HEK293 (cell line): ENCODE results near the gene MOCS3.

Experiments
- CTCF ChIA-PET: fragments of 350-600 bp; formaldehyde crosslinking; extraction: SDS; loops from one replicate; lab custom pipeline; 2021; ENCODE audit warnings: antibody characterized with exemption; lab: Yijun Ruan, JAX
- POLR2A ChIA-PET: fragments of 300-600 bp; formaldehyde crosslinking; extraction: SDS; loops from one replicate; lab custom pipeline; 2020; ENCODE audit warnings: antibody characterized with exemption, inconsistent platforms; lab: Yijun Ruan, JAX
- H3K27ac ChIP-seq: fragments of 200-500 bp; sonication (Bioruptor generic); 2 replicates; pipeline ENCODE4 v1.5.1; 2014; ENCODE audit warnings: low read depth, low read length, control low read depth, inconsistent platforms; ENCODE audit errors: extremely low read depth
- H3K36me3 ChIP-seq, 2 experiments: fragments of 200-500 bp in 1 of 2; sonication (Bioruptor generic) in 1 of 2; 1 replicate in 1 of 2; 2 replicates in 1 of 2; pipeline ENCODE4 v1.5.1; 2014 to 2017; ENCODE audit warnings: inconsistent platforms in 2 of 2, low read length in 2 of 2; ENCODE audit not compliant: control insufficient read depth in 2 of 2, insufficient read depth in 1 of 2
- H3K4me1 ChIP-seq: fragments of 200-500 bp; sonication (Bioruptor generic); 2 replicates; pipeline ENCODE4 v1.5.1; 2014; ENCODE audit warnings: mild to moderate bottlenecking, low read length, inconsistent platforms; ENCODE audit not compliant: control insufficient read depth, insufficient read depth
- H3K4me3 ChIP-seq: 2 replicates; pipeline ENCODE4 v1.5.1; 2011; ENCODE audit warnings: low read depth, mild to moderate bottlenecking, control low read depth, low read length, moderate library complexity
- H3K9me3 ChIP-seq: fragments of 200-500 bp; sonication (Bioruptor generic); 2 replicates; pipeline ENCODE4 v1.5.1; 2014; ENCODE audit warnings: low read depth, low read length, inconsistent platforms; ENCODE audit not compliant: control insufficient read depth, insufficient read depth
- GLI4 ChIP-seq: fragments of 450-650 bp; formaldehyde crosslinking; IDR thresholded peaks from 2 replicates; pipeline ENCODE4 v1.5.1; 2016; ENCODE audit warnings: missing biosample characterization, missing genetic modification characterization
- GLIS2 ChIP-seq: fragments of 450-650 bp; formaldehyde crosslinking; IDR thresholded peaks from 2 replicates; pipeline ENCODE4 v1.5.1; 2016; ENCODE audit warnings: missing biosample characterization, missing genetic modification characterization
- KLF8 ChIP-seq: fragments of 450-650 bp; formaldehyde crosslinking; IDR thresholded peaks from 2 replicates; pipeline ENCODE4 v1.5.1; 2016; ENCODE audit warnings: missing biosample characterization, missing genetic modification characterization
- KLF9 ChIP-seq: fragments of 450-650 bp; formaldehyde crosslinking; IDR thresholded peaks from 2 replicates; pipeline ENCODE4 v1.5.1; 2016; ENCODE audit warnings: missing biosample characterization, missing genetic modification characterization, low read depth
- MZF1 ChIP-seq: fragments of 450-650 bp; formaldehyde crosslinking; IDR thresholded peaks from 2 replicates; pipeline ENCODE4 v1.5.1; 2017; ENCODE audit warnings: missing biosample characterization, missing genetic modification characterization, borderline replicate concordance
- SP3 ChIP-seq: fragments of 450-650 bp; formaldehyde crosslinking; IDR thresholded peaks from 2 replicates; pipeline ENCODE4 v1.5.1; 2016; ENCODE audit warnings: missing biosample characterization, missing genetic modification characterization
- WT1 ChIP-seq: fragments of 450-650 bp; formaldehyde crosslinking; IDR thresholded peaks from 2 replicates; pipeline ENCODE4 v1.5.1; 2016; ENCODE audit warnings: missing biosample characterization, missing genetic modification characterization
- ZBTB20 ChIP-seq: fragments of 450-650 bp; formaldehyde crosslinking; IDR thresholded peaks from 2 replicates; pipeline ENCODE4 v1.5.1; 2016; ENCODE audit warnings: missing biosample characterization, missing genetic modification characterization
- ZBTB8A ChIP-seq: fragments of 450-650 bp; formaldehyde crosslinking; IDR thresholded peaks from 2 replicates; pipeline ENCODE4 v1.5.1; 2016; ENCODE audit warnings: missing biosample characterization, missing genetic modification characterization
- ZEB2 ChIP-seq: fragments of 450-650 bp; formaldehyde crosslinking; IDR thresholded peaks from 2 replicates; pipeline ENCODE4 v1.5.1; 2016; ENCODE audit warnings: missing biosample characterization, missing genetic modification characterization
- ZNF132 ChIP-seq: fragments of 450-650 bp; formaldehyde crosslinking; IDR thresholded peaks from 2 replicates; pipeline ENCODE4 v1.5.1; 2017; ENCODE audit warnings: missing biosample characterization, missing genetic modification characterization, borderline replicate concordance
- ZNF174 ChIP-seq: fragments of 450-650 bp; formaldehyde crosslinking; IDR thresholded peaks from 2 replicates; pipeline ENCODE4 v1.5.0; 2017; ENCODE audit warnings: missing biosample characterization, mild to moderate bottlenecking, missing genetic modification characterization
- ZNF24 ChIP-seq: fragments of 450-650 bp; formaldehyde crosslinking; IDR thresholded peaks from 2 replicates; pipeline ENCODE4 v1.5.1; 2016; ENCODE audit warnings: missing biosample characterization, missing genetic modification characterization
- ZNF335 ChIP-seq: fragments of 450-650 bp; formaldehyde crosslinking; conservative IDR thresholded peaks from 2 replicates; pipeline ENCODE4 v1.5.1; 2016; ENCODE audit warnings: missing biosample characterization, missing genetic modification characterization
- ZNF341 ChIP-seq: fragments of 450-650 bp; formaldehyde crosslinking; IDR thresholded peaks from 2 replicates; pipeline ENCODE4; 2016; ENCODE audit warnings: low read depth, missing biosample characterization, missing genetic modification characterization
- ZNF366 ChIP-seq: fragments of 450-650 bp; formaldehyde crosslinking; conservative IDR thresholded peaks from 2 replicates; pipeline ENCODE4 v1.5.1; 2016; ENCODE audit warnings: missing biosample characterization, missing genetic modification characterization
- ZNF514 ChIP-seq: fragments of 450-650 bp; formaldehyde crosslinking; IDR thresholded peaks from 2 replicates; pipeline ENCODE4 v1.5.1; 2016; ENCODE audit warnings: missing biosample characterization, missing genetic modification characterization
- ZNF610 ChIP-seq: fragments of 450-650 bp; formaldehyde crosslinking; IDR thresholded peaks from 2 replicates; pipeline ENCODE4 v1.5.1; 2016; ENCODE audit warnings: missing biosample characterization, missing genetic modification characterization, borderline replicate concordance
- ZXDB ChIP-seq: fragments of 450-650 bp; formaldehyde crosslinking; IDR thresholded peaks from 2 replicates; pipeline ENCODE4 v1.5.1; 2016; ENCODE audit warnings: missing biosample characterization, missing genetic modification characterization
- TF ChIP-seq, protein P1 (sequence below): fragments of 450-650 bp; formaldehyde crosslinking; IDR thresholded peaks from 2 replicates; pipeline ENCODE4 v1.5.1; 2016; ENCODE audit warnings: missing biosample characterization, missing genetic modification characterization
- TF ChIP-seq, protein P2 (sequence below): fragments of 450-650 bp; formaldehyde crosslinking; IDR thresholded peaks from 2 replicates; pipeline ENCODE4 v1.5.1; 2016; ENCODE audit warnings: missing biosample characterization, missing genetic modification characterization
- TF ChIP-seq, protein P3 (sequence below): fragments of 450-650 bp; formaldehyde crosslinking; IDR thresholded peaks from 2 replicates; pipeline ENCODE4 v1.5.1; 2017; ENCODE audit warnings: missing biosample characterization, missing genetic modification characterization
- TF ChIP-seq, protein P4 (sequence below): fragments of 450-650 bp; formaldehyde crosslinking; IDR thresholded peaks from 2 replicates; pipeline ENCODE4 v1.5.1; 2016; ENCODE audit warnings: missing biosample characterization, missing genetic modification characterization
- TF ChIP-seq, protein P5 (sequence below): fragments of 450-650 bp; formaldehyde crosslinking; IDR thresholded peaks from 2 replicates; pipeline ENCODE4 v1.5.1; 2017; ENCODE audit warnings: missing biosample characterization, mild to moderate bottlenecking, missing genetic modification characterization, moderate library complexity

The MOCS3 gene

DNA sequence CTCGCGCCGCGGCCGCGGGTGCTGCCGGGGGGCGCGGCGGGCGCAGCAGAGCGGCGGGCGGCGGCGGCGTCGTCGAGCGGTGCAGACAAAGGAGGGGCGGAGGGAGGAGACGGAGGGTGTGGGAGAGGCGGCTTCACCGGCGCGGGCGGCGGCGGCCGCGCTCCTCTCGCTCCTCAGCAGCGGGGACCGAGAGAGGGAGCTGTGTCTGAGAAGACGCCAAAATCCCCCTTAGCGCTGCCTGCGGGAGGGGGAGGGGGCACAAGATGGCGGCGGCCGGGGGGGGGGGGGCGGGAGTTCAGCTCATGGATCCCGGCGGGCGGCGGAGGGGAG, 27.7 kb upstream of the MOCS3 start:
- TF ChIP-seq SP3 (tag by site-specific recombination), result no peak
- 0 out of 2 replicates have a peak, but pooled peaks have one; percentile 10 for TF ChIP-seq KLF8 (tag by site-specific recombination)
- peak overlapping the region; percentile 98 for H3K4me3 ChIP-seq
- H3K4me1 ChIP-seq, result no peaks in the 10 kb centered on the region
- CTCF ChIA-PET, result interaction anchor here (1.1 to 3.1 kb wide), 6 partner anchors 11 to 140 kb away, joined by 4 to 33 read pairs (median 8); partner anchors contain the start of genes BCAS4, DPM1 and MOCS3
- peak overlapping the region; percentile 91 for H3K27ac ChIP-seq
- no peaks in the 10 kb centered on the region for H3K9me3 ChIP-seq
- H3K36me3 ChIP-seq, result peaks cover 27 to 73% of the 10 kb centered on the region in 2 experiments
- POLR2A ChIA-PET, result interaction anchor here (0.6 to 5.9 kb wide), 17 partner anchors 11 to 733 kb away, joined by 3 to 35 read pairs (median 5); partner anchors contain the start of genes BCAS4, DPM1 and MOCS3

DNA sequence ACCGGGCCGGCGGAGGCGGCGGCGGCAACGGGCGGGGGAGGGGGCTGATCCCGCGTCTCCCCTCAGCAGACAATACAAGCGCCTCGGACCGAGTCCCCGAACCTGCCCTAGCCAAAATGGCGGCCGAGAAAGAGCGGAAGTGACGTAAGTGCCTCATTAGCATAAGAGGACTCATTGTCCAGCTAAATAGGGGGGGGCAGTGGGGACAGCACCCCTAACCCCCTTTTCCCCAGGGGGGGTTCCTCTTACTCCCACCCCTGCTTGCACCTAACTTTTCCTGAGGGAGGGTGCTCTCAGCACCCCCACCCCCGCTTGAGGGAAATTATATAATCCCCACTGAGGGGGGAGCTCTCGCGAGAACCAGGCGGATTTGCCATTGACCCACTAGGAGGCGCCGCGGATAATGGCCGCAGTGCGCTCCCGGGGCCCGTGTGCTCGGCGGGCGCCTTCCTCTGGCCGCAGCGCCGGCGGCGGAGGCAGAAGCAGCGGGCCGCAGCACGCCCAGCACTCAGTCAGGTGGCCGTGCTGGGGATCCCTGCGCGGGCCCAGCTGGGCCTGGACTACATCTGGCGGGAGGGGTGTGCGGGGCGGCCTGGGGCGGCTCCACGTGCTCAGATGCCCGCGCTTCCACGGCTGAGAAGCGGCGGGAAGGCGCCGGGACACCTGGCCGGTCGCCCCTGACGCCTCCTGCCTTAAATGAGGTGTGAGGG, 27.2 kb upstream of the MOCS3 start, which contains the start of gene ADNP:
Gene ADNP (minus strand): TSS at position 132 of the 710 bp plus-strand sequence. CDS start 27,441 bp downstream, outside the sequence.
- no peaks in the 10 kb centered on the region for H3K4me1 ChIP-seq
- H3K36me3 ChIP-seq, result peaks cover 32 to 73% of the 10 kb centered on the region in 2 experiments
- CTCF ChIA-PET, result interaction anchor here (0.6 to 2.5 kb wide), 7 partner anchors 9 to 140 kb away, joined by 3 to 9 read pairs (median 4); partner anchors contain the start of genes BCAS4, DPM1 and MOCS3
- H3K27ac ChIP-seq, result peak within 1 kb of the TSS; percentile 91
- no peaks in the 10 kb centered on the region for H3K9me3 ChIP-seq
- POLR2A ChIA-PET, result interaction anchor here (0.6 to 5.9 kb wide), 17 partner anchors 11 to 733 kb away, joined by 3 to 35 read pairs (median 5); partner anchors contain the start of genes BCAS4, DPM1 and MOCS3
- H3K4me3 ChIP-seq, result peak within 1 kb of the TSS; percentile 98
- TF ChIP-seq ZXDB (peak; percentile 69; the same call in 1 of the 2 replicates), ZNF341 (tag by site-specific recombination) (peak; percentile 96), WT1 (tag by site-specific recombination) (no peak), ZBTB8A (tag by site-specific recombination) (peak; percentile 68), KLF8 (tag by site-specific recombination) (no peak), ZBTB20 (tag by site-specific recombination) (peak; percentile 81), ZNF24 (0 out of 2 replicates have a peak, but pooled peaks have one; percentile 22), ZEB2 (tag by site-specific recombination) (peak; percentile 64; the same call in 1 of the 2 replicates), ZNF610 (tag by site-specific recombination) (0 out of 2 replicates have a peak, but pooled peaks have one; percentile 17), ZNF514 (tag by site-specific recombination) (no peak), GLIS2 (tag by site-specific recombination) (peak; percentile 66), GLI4 (tag by site-specific recombination) (no peak), ZNF366 (no peak), KLF9 (tag by site-specific recombination) (0 out of 2 replicates have a peak, but pooled peaks have one; percentile 30), ZNF335 (peak; percentile 62), ZNF132 (tag by site-specific recombination) (no peak), ZNF174 (tag by site-specific recombination) (0 out of 2 replicates have a peak, but pooled peaks have one; percentile 29), MZF1 (tag by site-specific recombination) (peak; percentile 93)
- TF ChIP-seq, protein P1, sequence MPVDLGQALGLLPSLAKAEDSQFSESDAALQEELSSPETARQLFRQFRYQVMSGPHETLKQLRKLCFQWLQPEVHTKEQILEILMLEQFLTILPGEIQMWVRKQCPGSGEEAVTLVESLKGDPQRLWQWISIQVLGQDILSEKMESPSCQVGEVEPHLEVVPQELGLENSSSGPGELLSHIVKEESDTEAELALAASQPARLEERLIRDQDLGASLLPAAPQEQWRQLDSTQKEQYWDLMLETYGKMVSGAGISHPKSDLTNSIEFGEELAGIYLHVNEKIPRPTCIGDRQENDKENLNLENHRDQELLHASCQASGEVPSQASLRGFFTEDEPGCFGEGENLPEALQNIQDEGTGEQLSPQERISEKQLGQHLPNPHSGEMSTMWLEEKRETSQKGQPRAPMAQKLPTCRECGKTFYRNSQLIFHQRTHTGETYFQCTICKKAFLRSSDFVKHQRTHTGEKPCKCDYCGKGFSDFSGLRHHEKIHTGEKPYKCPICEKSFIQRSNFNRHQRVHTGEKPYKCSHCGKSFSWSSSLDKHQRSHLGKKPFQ (tag by site-specific recombination), result no peak
- TF ChIP-seq, protein P2, sequence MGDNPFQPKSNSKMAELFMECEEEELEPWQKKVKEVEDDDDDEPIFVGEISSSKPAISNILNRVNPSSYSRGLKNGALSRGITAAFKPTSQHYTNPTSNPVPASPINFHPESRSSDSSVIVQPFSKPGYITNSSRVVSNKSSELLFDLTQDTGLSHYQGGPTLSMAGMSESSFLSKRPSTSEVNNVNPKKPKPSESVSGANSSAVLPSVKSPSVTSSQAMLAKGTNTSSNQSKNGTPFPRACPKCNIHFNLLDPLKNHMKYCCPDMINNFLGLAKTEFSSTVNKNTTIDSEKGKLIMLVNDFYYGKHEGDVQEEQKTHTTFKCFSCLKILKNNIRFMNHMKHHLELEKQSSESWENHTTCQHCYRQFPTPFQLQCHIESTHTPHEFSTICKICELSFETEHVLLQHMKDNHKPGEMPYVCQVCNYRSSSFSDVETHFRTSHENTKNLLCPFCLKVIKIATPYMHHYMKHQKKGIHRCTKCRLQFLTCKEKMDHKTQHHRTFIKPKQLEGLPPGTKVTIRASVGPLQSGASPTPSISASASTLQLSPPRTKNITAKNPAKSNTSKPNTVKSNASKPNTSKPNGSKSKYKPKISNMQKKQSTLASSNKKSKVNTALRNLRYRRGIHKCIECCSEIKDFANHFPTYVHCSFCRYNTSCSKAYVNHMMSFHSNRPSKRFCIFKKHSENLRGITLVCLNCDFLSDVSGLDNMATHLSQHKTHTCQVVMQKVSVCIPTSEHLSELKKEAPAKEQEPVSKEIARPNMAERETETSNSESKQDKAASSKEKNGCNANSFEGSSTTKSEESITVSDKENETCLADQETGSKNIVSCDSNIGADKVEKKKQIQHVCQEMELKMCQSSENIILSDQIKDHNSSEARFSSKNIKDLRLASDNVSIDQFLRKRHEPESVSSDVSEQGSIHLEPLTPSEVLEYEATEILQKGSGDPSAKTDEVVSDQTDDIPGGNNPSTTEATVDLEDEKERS (tag by site-specific recombination), result no peak
- TF ChIP-seq, protein P3, sequence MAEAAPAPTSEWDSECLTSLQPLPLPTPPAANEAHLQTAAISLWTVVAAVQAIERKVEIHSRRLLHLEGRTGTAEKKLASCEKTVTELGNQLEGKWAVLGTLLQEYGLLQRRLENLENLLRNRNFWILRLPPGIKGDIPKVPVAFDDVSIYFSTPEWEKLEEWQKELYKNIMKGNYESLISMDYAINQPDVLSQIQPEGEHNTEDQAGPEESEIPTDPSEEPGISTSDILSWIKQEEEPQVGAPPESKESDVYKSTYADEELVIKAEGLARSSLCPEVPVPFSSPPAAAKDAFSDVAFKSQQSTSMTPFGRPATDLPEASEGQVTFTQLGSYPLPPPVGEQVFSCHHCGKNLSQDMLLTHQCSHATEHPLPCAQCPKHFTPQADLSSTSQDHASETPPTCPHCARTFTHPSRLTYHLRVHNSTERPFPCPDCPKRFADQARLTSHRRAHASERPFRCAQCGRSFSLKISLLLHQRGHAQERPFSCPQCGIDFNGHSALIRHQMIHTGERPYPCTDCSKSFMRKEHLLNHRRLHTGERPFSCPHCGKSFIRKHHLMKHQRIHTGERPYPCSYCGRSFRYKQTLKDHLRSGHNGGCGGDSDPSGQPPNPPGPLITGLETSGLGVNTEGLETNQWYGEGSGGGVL (tag by site-specific recombination), result peak; percentile 95
- TF ChIP-seq, protein P4, sequence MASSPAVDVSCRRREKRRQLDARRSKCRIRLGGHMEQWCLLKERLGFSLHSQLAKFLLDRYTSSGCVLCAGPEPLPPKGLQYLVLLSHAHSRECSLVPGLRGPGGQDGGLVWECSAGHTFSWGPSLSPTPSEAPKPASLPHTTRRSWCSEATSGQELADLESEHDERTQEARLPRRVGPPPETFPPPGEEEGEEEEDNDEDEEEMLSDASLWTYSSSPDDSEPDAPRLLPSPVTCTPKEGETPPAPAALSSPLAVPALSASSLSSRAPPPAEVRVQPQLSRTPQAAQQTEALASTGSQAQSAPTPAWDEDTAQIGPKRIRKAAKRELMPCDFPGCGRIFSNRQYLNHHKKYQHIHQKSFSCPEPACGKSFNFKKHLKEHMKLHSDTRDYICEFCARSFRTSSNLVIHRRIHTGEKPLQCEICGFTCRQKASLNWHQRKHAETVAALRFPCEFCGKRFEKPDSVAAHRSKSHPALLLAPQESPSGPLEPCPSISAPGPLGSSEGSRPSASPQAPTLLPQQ (tag by site-specific recombination), result peak; percentile 76
- TF ChIP-seq, protein P5, sequence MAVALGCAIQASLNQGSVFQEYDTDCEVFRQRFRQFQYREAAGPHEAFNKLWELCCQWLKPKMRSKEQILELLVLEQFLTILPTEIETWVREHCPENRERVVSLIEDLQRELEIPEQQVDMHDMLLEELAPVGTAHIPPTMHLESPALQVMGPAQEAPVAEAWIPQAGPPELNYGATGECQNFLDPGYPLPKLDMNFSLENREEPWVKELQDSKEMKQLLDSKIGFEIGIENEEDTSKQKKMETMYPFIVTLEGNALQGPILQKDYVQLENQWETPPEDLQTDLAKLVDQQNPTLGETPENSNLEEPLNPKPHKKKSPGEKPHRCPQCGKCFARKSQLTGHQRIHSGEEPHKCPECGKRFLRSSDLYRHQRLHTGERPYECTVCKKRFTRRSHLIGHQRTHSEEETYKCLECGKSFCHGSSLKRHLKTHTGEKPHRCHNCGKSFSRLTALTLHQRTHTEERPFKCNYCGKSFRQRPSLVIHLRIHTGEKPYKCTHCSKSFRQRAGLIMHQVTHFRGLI (tag by site-specific recombination), result no peak
